Trophoblast cell (in vitro differentiated cells and primary cell): ENCODE results near the gene MAEA.

ENCODE experiments used
- DNase-seq, 2 donors: peaks; one replicate each; pipeline ENCODE4 v3.0.0-alpha.2; 2016
- H2AFZ ChIP-seq: 2 replicates; pipeline ENCODE4 v1.6.1; 2013; ENCODE audit warnings: low read length, moderate library complexity, mild to moderate bottlenecking; ENCODE audit not compliant: insufficient read depth, poor library complexity
- H2AK5ac ChIP-seq: 2 replicates; pipeline ENCODE4 v1.6.1; 2013; ENCODE audit warnings: mild to moderate bottlenecking, low read length
- H2BK120ac ChIP-seq: 2 replicates; pipeline ENCODE4 v1.6.1; 2013; ENCODE audit warnings: low read length, mild to moderate bottlenecking, moderate library complexity; ENCODE audit not compliant: insufficient read depth, poor library complexity
- H2BK12ac ChIP-seq: 2 replicates; pipeline ENCODE4 v1.6.1; 2013; ENCODE audit warnings: mild to moderate bottlenecking, low read length, moderate library complexity
- H2BK5ac ChIP-seq: 2 replicates; pipeline ENCODE4 v1.6.1; 2013; ENCODE audit warnings: low read length, low read depth, moderate library complexity, mild to moderate bottlenecking; ENCODE audit not compliant: poor library complexity
- H3K14ac ChIP-seq: 2 replicates; pipeline ENCODE4 v1.6.1; 2013; ENCODE audit warnings: mild to moderate bottlenecking, low read length
- H3K18ac ChIP-seq: 2 replicates; pipeline ENCODE4 v1.6.1; 2013; ENCODE audit warnings: mild to moderate bottlenecking, low read length
- H3K23ac ChIP-seq: 2 replicates; pipeline ENCODE4 v1.6.1; 2013; ENCODE audit warnings: low read length
- H3K27ac ChIP-seq: 2 replicates; pipeline ENCODE4 v1.5.1; 2013; ENCODE audit warnings: low read depth, mild to moderate bottlenecking, inconsistent platforms, low read length, moderate library complexity
- H3K27me3 ChIP-seq: 2 replicates; pipeline ENCODE4 v1.6.1; 2013; ENCODE audit warnings: inconsistent platforms, mild to moderate bottlenecking, low read length, moderate library complexity; ENCODE audit not compliant: insufficient read depth
- H3K36me3 ChIP-seq, 2 experiments: 1 replicate in 1 of 2; 2 replicates in 1 of 2; pipeline ENCODE4 v1.6.1; 2013; ENCODE audit warnings: low read length in 2 of 2, mild to moderate bottlenecking in 2 of 2, moderate library complexity in 1 of 2; ENCODE audit not compliant: insufficient read depth in 2 of 2, control insufficient read depth in 1 of 2
- H3K4ac ChIP-seq: 2 replicates; pipeline ENCODE4 v1.6.1; 2013; ENCODE audit warnings: low read depth, mild to moderate bottlenecking, low read length, moderate library complexity
- H3K4me1 ChIP-seq, 2 experiments: 1 replicate in 1 of 2; 2 replicates in 1 of 2; pipeline ENCODE4 v1.6.1; 2013; ENCODE audit warnings: low read length in 2 of 2, mild to moderate bottlenecking in 2 of 2, moderate library complexity in 1 of 2; ENCODE audit not compliant: insufficient read depth in 2 of 2, control insufficient read depth in 1 of 2
- H3K4me2 ChIP-seq: 2 replicates; pipeline ENCODE4 v1.6.1; 2013; ENCODE audit warnings: inconsistent platforms, mild to moderate bottlenecking, low read length, moderate library complexity
- H3K4me3 ChIP-seq: 2 replicates; pipeline ENCODE4 v1.5.1; 2013; ENCODE audit warnings: mild to moderate bottlenecking, low read depth, low read length, inconsistent platforms
- H3K79me1 ChIP-seq: one replicate; pipeline ENCODE4 v1.6.1; 2013; ENCODE audit warnings: low read length
- H3K79me2 ChIP-seq: 2 replicates; pipeline ENCODE4 v1.6.1; 2013; ENCODE audit warnings: low read length, mild to moderate bottlenecking; ENCODE audit not compliant: control insufficient read depth, insufficient read depth, poor library complexity
- H3K9ac ChIP-seq: 2 replicates; pipeline ENCODE4 v1.6.1; 2013; ENCODE audit warnings: mild to moderate bottlenecking, low read length
- H3K9me3 ChIP-seq: 2 replicates; pipeline ENCODE4 v1.6.1; 2013; ENCODE audit warnings: low read depth, mild to moderate bottlenecking, control low read depth, inconsistent platforms, low read length; ENCODE audit not compliant: insufficient read depth
- H4K12ac ChIP-seq: 2 replicates; pipeline ENCODE4 v1.6.1; 2013; ENCODE audit warnings: low read depth, mild to moderate bottlenecking, low read length, moderate library complexity
- H4K8ac ChIP-seq: 2 replicates; pipeline ENCODE4 v1.6.1; 2013; ENCODE audit warnings: low read depth, mild to moderate bottlenecking, low read length, moderate library complexity
- H4K91ac ChIP-seq: one replicate; pipeline ENCODE4 v1.6.1; 2013; ENCODE audit warnings: low read depth, mild to moderate bottlenecking, low read length, moderate library complexity
- WGBS: extraction: QIAGEN DNeasy Blood & Tissue Kit; methylation state at CpG from one replicate; pipeline ENCODE4 v1.1.7; 2013; ENCODE audit warnings: missing lambda C conversion rate; ENCODE audit not compliant: insufficient read length, insufficient coverage; ENCODE audit errors: extremely low coverage; 5-methylcytosine and 5-hydroxymethylcytosine counted together

Gene MAEA

DNA sequence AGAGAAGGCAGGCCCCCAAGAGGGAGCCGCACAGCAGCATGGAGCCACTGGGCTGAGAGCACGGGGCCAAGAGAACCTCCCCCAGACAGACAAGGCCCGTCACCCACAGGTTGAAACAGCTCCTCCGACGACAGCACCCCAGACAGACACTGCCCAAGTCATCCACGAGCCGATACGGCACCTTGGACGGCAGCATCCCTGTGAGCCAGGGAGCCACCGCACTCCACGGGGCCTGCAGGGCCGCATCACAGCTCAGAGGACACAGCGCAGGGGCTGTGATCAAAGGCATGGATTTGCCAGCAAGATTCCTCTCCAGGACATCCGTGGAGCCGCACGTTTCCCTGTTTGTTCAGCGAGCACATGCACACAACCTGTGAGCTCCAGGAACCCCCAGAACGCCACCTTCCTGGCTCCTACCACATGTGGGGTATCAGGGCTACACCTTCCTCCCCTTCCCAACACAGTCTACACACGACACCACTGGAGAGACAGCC, 44.7 kb upstream of the MAEA start:
- Histone ChIP-seq H3K4me2 (no peak overlapping the region), H3K36me3 (peaks cover 17 to 27% of the 10 kb centered on the region in 2 experiments), H3K9ac (no peak overlapping the region), H3K79me2 (peaks cover 68% of the 10 kb centered on the region), H2AFZ (no peak overlapping the region), H2AK5ac (no peak overlapping the region), H3K27ac (no peak overlapping the region), H3K4me3 (no peak overlapping the region), H2BK5ac (no peak overlapping the region), H2BK12ac (no peak overlapping the region), H2BK120ac (no peak overlapping the region), H3K18ac (no peak overlapping the region), H3K9me3 (peaks cover 6% of the 10 kb centered on the region), H3K23ac (no peak overlapping the region), H3K14ac (no peak overlapping the region), H4K12ac (no peak overlapping the region), H3K4ac (peak overlapping the region; percentile 98), H3K27me3 (no peaks in the 10 kb centered on the region), H4K8ac (no peak overlapping the region), H3K4me1 (peaks cover 23 to 25% of the 10 kb centered on the region in 2 experiments), H3K79me1 (peaks cover 25% of the 10 kb centered on the region), H4K91ac (no peak overlapping the region)
- no peak for DNase-seq
- WGBS: no CpG with 5 or more reads among the region's 19 CpGs

- no peak overlapping the region for H3K27ac ChIP-seq
- peaks cover 68% of the 10 kb centered on the region for H3K79me2 ChIP-seq
- H2AFZ ChIP-seq: no peak overlapping the region
- no peak overlapping the region for H3K9ac ChIP-seq
- H2BK5ac ChIP-seq: no peak overlapping the region
- no peak overlapping the region for H4K12ac ChIP-seq
- no peak overlapping the region for H2BK120ac ChIP-seq
- H3K18ac ChIP-seq: peak overlapping the region; percentile 27
- H4K8ac ChIP-seq: no peak overlapping the region
- peak overlapping the region; percentile 27 for H2AK5ac ChIP-seq
- no CpG with 5 or more reads among the region's 26 CpGs for WGBS
- no peak overlapping the region for H3K14ac ChIP-seq
- no peak overlapping the region for H3K4me2 ChIP-seq
- H3K4me3 ChIP-seq: no peak overlapping the region
- H4K91ac ChIP-seq: no peak overlapping the region
- H3K9me3 ChIP-seq: peaks cover 11% of the 10 kb centered on the region
- H3K23ac ChIP-seq: no peak overlapping the region
- H3K27me3 ChIP-seq: no peaks in the 10 kb centered on the region
- H3K79me1 ChIP-seq: peaks cover 25% of the 10 kb centered on the region
- H3K4ac ChIP-seq: peak overlapping the region; percentile 98
- peaks cover 15 to 29% of the 10 kb centered on the region in 2 experiments for H3K36me3 ChIP-seq
- peaks cover 25 to 28% of the 10 kb centered on the region in 2 experiments for H3K4me1 ChIP-seq
- no peak for DNase-seq
- H2BK12ac ChIP-seq: no peak overlapping the region
Observed at GRCh38 chr4:1245481-1246051, 44.1 kb upstream of the MAEA start.

- Histone ChIP-seq H3K14ac (peak overlapping the region; percentile 16), H3K18ac (peak overlapping the region; percentile 49), H3K79me1 (peaks cover 25% of the 10 kb centered on the region), H3K36me3 (peaks cover 14 to 28% of the 10 kb centered on the region in 2 experiments), H2AK5ac (peak overlapping the region; percentile 27), H3K4ac (peak overlapping the region; percentile 98), H2BK12ac (peak overlapping the region; percentile 47), H3K4me1 (peaks cover 25 to 28% of the 10 kb centered on the region in 2 experiments), H3K9ac (no peak overlapping the region), H3K27ac (peak overlapping the region; percentile 87), H2BK5ac (peak overlapping the region; percentile 32), H2BK120ac (no peak overlapping the region), H2AFZ (no peak overlapping the region), H3K4me3 (no peak overlapping the region), H3K4me2 (peak overlapping the region; percentile 70), H4K8ac (peak overlapping the region; percentile 25), H3K27me3 (no peaks in the 10 kb centered on the region), H3K9me3 (peaks cover 16% of the 10 kb centered on the region), H4K91ac (peak overlapping the region; percentile 37), H3K79me2 (peaks cover 68% of the 10 kb centered on the region), H3K23ac (no peak overlapping the region), H4K12ac (peak overlapping the region; percentile 19)
- peak; percentile 16 to 34 for DNase-seq
- WGBS: no CpG with 5 or more reads among the region's 24 CpGs
Observed at GRCh38 chr4:1246111-1246881, 43.4 kb upstream of the MAEA start.

GRCh38 chr4:1246901-1247863, 42.5 kb upstream of the MAEA start:
- WGBS: no CpG with 5 or more reads among the region's 48 CpGs
- H3K23ac ChIP-seq: no peak overlapping the region
- peaks cover 22% of the 10 kb centered on the region for H3K9me3 ChIP-seq
- DNase-seq: peak in 1 of 2 donors; percentile 32
- H3K4ac ChIP-seq: peak overlapping the region; percentile 98
- H3K9ac ChIP-seq: peak overlapping the region; percentile 98
- peak overlapping the region; percentile 89 for H2BK5ac ChIP-seq
- peaks cover 25 to 28% of the 10 kb centered on the region in 2 experiments for H3K4me1 ChIP-seq
- peaks cover 25% of the 10 kb centered on the region for H3K79me1 ChIP-seq
- peak overlapping the region; percentile 93 for H3K14ac ChIP-seq
- peak overlapping the region; percentile 86 for H4K91ac ChIP-seq
- H4K8ac ChIP-seq: peak overlapping the region; percentile 87
- H3K4me3 ChIP-seq: peak overlapping the region; percentile 92
- peaks cover 14 to 21% of the 10 kb centered on the region in 2 experiments for H3K36me3 ChIP-seq
- peak overlapping the region; percentile 40 for H2AFZ ChIP-seq
- H2BK12ac ChIP-seq: peak overlapping the region; percentile 53
- H4K12ac ChIP-seq: peak overlapping the region; percentile 86
- peak overlapping the region; percentile 87 for H3K27ac ChIP-seq
- peak overlapping the region; percentile 91 for H3K18ac ChIP-seq
- peaks cover 62% of the 10 kb centered on the region for H3K79me2 ChIP-seq
- peak overlapping the region; percentile 92 for H2AK5ac ChIP-seq
- peak overlapping the region; percentile 70 for H3K4me2 ChIP-seq
- no peaks in the 10 kb centered on the region for H3K27me3 ChIP-seq
- H2BK120ac ChIP-seq: peak overlapping the region; percentile 83
